ENCODE data around the gene BMI1.

GRCh38 chr10:22309180-22310000, 11.5 kb upstream of the BMI1 start:
- no peak for TF ChIP-seq CTCF (IDR thresholded peaks at IDR 0.05)
- no peak for TF ChIP-seq POLR2A (IDR thresholded peaks at IDR 0.05)

Measured in sigmoid colon (tissue), 3 donors.